Activated naive CD8-positive, alpha-beta T cell treated with anti-CD3 and anti-CD28 coated beads for 36 hours (primary cell): ENCODE data around the gene GOLGA6L10. TPM values are rescaled to one million over a fixed set of nuclear protein-coding genes. Genes with fewer than 3 reads are reported as not detected.
"Not testable (repeated sequence)": the region's sequence is repeated elsewhere in the genome, so short reads cannot be mapped to it uniquely, and the experiment has no call there.

Source experiments
- DNase-seq: peaks from one replicate; pipeline ENCODE4 v3.0.0; 2021
- H3K27ac Mint-ChIP-seq: one replicate; pipeline ENCODE4 v1.8.0; 2022; ENCODE audit warnings: mild to moderate bottlenecking, moderate library complexity, mixed read lengths
- H3K27me3 Mint-ChIP-seq: one replicate; pipeline ENCODE4 v1.8.0; 2022; ENCODE audit warnings: mild to moderate bottlenecking, mixed read lengths
- H3K36me3 Mint-ChIP-seq: one replicate; pipeline ENCODE4 v1.8.0; 2021; ENCODE audit warnings: mild to moderate bottlenecking, mixed read lengths
- H3K4me1 Mint-ChIP-seq: one replicate; pipeline ENCODE4 v1.8.0; 2021; ENCODE audit warnings: mixed read lengths
- H3K4me3 Mint-ChIP-seq: one replicate; pipeline ENCODE4 v1.8.0; 2022; ENCODE audit warnings: mild to moderate bottlenecking, moderate library complexity, mixed read lengths
- H3K9me3 Mint-ChIP-seq: one replicate; pipeline ENCODE4 v1.8.0; 2022; ENCODE audit warnings: mixed read lengths
- total RNA-seq, 2 experiments: library from RNA; stranded (reverse); gene quantifications; one replicate each; pipeline ENCODE4 v1.2.3, GENCODE V29; 2021

Gene GOLGA6L10
- total RNA-seq, 2 experiments from 2014 or later = 1.1 to 1.3 TPM

DNA sequence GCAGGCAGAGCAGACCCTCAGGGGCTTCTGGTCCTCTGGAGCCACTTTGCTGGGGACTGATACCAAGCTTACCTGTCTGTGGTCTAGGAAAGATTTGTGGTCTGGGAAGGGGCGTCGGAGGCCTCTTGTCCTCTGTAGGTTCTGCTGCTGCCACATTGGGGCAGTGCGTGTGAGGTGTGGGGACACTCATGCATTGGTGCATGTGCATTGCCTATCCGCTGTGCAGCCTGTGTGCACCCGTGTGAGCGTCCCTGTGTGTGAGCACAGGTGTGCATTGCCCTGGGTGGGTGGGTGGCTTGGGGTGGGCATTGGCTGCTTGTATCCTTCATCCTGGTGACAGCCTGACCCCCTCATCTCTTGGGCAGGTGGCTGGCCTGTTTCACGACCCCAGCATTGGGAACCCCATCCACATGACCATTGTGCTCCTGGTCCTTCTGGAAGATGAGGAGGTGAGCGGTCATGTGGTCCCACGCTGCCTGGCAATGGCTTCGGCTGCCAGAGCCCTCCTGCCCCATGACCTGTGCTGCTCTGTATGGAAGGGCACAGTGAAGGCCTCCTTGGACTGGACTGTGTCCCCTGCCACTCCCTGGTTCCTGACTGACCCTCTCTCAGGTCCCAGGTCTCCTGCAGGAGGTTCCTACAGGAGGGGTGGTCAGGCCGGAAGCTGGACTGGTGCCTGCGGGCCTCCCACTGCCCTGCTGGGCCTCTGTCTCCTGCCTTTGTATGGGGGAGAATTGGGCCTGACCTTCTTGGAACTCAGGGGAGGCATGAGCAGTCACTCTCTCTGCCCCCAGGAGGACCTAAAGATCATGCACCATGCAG lies 45.1 kb downstream of the GOLGA6L10 start:
- DNase-seq = no peak
- H3K4me1 Mint-ChIP-seq = no peaks in the 10 kb centered on the region
- H3K4me3 Mint-ChIP-seq = no peak overlapping the region
- no peaks in the 10 kb centered on the region for H3K27me3 Mint-ChIP-seq
- no peak overlapping the region for H3K27ac Mint-ChIP-seq
- no peaks in the 10 kb centered on the region for H3K9me3 Mint-ChIP-seq
- H3K36me3 Mint-ChIP-seq = no peaks in the 10 kb centered on the region

DNA sequence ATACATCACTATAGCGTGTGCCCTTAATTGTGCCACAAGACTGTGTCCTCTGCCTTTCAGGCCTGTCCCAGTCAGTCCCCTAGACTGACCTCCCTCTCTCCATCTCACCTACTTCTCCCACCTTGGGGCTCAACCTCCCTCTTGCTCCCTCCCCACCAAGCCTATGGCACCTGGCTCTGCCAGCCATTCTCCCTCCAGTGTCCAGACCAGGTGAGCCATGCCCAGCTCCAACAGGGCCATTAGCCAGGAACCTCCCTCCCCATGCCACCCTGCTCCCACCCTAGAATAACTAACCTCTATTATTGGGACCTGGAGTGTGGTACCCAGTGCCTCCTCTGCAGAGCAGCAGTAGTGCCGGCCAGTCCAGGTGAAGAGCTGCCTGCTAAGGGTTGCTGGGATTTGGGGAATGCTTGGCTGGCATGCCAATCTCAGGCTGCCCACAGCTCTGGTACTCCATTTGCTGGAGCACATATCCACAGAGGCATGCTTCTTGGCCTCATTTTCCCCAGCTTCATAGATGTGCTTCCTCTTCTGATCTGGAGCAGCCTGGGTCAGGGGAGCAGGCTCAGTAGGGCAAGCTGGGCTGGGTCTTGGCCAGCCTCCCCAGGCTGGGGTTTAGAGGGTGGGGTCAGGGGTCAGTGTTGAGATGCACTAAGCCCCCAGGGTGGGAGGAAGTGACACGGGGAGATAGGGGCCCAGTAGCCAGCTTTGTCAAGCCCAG lies 47.8 kb downstream of the GOLGA6L10 start:
- DNase-seq = no peak
- Mint-ChIP-seq H3K27me3 (no peaks in the 10 kb centered on the region), H3K4me1 (peaks cover 12% of the 10 kb centered on the region), H3K27ac (no peak overlapping the region), H3K36me3 (no peaks in the 10 kb centered on the region), H3K9me3 (no peaks in the 10 kb centered on the region), H3K4me3 (no peak overlapping the region)

DNA sequence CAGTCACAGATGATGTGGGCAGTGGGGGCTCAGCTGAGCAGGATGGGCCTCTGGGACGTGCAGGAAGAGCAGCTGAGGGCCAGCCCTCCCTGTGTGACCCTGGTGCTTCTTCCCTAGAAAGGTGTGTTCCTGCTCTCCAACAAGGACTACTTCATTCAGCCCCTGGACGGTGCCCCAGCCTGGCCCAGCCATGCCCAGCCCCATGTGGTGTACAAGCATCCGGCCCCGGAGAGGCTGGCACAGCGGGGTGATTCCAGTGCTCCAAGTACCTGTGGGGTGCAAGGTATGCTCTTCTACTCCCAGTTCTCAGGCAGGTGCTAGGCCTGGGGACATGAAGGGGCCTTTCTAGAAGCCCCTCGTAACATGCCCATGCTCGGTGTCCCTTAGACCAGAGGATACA lies 48.4 kb downstream of the GOLGA6L10 start:
- Mint-ChIP-seq H3K27me3 (no peaks in the 10 kb centered on the region), H3K9me3 (no peaks in the 10 kb centered on the region), H3K36me3 (no peaks in the 10 kb centered on the region), H3K4me3 (no peak overlapping the region), H3K4me1 (peaks cover 12% of the 10 kb centered on the region), H3K27ac (no peak overlapping the region)
- no peak for DNase-seq

DNA sequence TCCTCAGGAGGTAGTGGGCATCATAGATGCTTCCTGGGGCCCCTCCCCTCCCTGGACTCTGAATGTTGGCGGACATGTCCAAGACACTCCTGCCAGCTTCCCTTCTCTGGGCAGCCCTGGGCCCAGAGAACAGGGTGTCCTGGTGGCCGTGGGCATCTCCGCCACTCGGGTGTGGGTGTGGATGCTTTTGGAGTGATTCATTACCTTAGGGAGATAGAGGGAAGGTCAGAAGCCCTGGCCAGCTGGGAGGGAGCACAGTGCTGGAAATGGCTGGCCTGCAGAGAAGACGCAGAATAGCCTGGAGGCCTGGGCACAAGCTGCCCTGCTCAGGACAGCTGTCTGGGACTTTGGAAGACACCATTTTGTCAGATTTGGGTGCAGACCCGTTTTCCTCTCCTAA lies 48.9 kb downstream of the GOLGA6L10 start:
- H3K27me3 Mint-ChIP-seq, H3K27ac Mint-ChIP-seq, DNase-seq, H3K4me3 Mint-ChIP-seq, H3K36me3 Mint-ChIP-seq, H3K9me3 Mint-ChIP-seq: not testable (repeated sequence)
- peaks cover 12% of the 10 kb centered on the region for H3K4me1 Mint-ChIP-seq

DNA sequence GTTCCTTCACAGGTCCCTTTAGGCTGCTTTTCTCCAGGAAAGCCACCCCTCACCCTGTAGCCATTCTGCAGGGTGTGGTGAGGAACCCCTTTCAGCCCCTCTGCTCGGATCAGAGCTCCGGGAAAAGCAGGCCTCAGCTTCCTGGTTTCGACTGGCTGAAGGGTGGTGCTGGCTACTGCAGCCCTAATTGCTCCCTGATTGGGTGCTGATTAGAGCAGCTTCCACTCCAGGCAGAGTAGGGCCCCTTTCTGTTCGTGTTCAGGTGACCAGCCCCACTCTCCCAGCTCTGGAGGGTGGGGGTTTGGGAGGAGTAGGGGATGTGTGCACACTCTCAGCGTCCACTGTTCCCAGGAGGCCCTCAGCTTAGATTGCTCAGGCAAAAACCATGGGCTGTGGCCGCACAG lies 49.8 kb downstream of the GOLGA6L10 start:
- not testable (repeated sequence) for H3K27me3 Mint-ChIP-seq, H3K27ac Mint-ChIP-seq, H3K4me3 Mint-ChIP-seq, DNase-seq, H3K9me3 Mint-ChIP-seq, H3K36me3 Mint-ChIP-seq
- peaks cover 12% of the 10 kb centered on the region for H3K4me1 Mint-ChIP-seq

DNA sequence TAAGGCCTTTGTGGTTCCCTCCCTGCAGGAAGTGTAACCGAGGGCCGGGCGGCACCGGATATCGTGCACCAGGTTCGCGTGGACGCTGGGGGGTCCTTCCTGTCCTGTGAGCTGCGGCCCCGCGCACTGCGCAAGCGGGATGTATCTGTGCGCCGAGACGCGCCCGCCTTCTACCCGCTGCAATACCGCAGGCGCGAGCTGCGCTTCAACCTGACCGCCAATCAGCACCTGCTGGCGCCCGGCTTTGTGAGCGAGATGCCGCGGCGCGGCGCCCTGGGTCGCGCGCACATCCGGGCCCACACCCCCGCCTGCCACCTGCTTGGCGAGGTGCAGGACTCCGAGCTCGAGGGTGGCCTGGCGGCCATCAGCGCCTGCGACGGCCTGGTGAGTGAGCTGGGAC lies 50.8 kb downstream of the GOLGA6L10 start:
- Mint-ChIP-seq H3K36me3 (no peaks in the 10 kb centered on the region), H3K4me3 (peak overlapping the region; percentile 34), H3K27ac (peak overlapping the region; percentile 12), H3K9me3 (no peaks in the 10 kb centered on the region), H3K27me3 (no peaks in the 10 kb centered on the region), H3K4me1 (peaks cover 12% of the 10 kb centered on the region)
- peak; percentile 75 for DNase-seq

DNA sequence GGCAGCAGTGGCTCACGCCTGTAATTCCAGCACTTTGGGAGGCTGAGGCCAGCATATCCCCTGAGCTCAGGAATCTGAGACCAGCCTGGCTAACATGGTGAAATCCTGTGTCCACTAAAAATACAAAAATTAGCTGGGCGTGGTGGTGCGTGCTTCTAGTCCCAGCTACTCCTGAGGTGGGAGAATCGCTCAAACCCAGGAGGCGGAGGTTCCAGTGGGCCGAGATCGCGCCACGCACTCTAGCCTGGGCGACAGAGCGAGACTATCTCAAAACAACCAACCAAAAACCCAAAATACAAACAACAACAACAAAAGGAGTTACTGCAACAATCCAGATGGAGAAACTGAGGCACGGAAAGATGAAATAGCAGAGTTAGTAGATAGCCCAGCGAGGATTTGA lies 51.2 kb downstream of the GOLGA6L10 start:
- Mint-ChIP-seq H3K4me1 (peaks cover 12% of the 10 kb centered on the region), H3K27ac (no peak overlapping the region), H3K27me3 (no peaks in the 10 kb centered on the region), H3K4me3 (no peak overlapping the region), H3K9me3 (no peaks in the 10 kb centered on the region), H3K36me3 (no peaks in the 10 kb centered on the region)
- no peak for DNase-seq

DNA sequence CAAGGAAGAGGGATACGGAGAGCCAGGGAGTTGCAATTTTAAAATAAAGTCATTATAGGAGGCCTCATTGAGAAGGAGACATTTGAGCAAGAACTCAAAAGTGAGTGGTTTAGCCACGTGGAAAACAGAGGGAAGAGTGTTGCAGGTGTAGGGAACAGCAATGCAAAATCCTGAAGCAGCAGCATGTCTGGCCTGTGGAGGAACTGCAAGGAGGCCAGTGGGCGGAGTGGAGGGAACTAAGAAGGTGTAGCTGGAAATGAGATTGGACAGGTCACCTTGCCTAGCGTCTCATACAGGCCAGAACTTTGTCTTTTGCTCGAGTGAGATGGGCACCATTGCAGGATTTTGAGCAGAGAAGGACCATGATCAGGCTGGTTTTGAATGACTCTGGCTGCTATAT lies 51.7 kb downstream of the GOLGA6L10 start:
- no peak overlapping the region for H3K4me3 Mint-ChIP-seq
- no peak for DNase-seq
- H3K27me3 Mint-ChIP-seq = no peaks in the 10 kb centered on the region
- no peak overlapping the region for H3K27ac Mint-ChIP-seq
- H3K36me3 Mint-ChIP-seq = no peaks in the 10 kb centered on the region
- peaks cover 13% of the 10 kb centered on the region for H3K4me1 Mint-ChIP-seq
- no peaks in the 10 kb centered on the region for H3K9me3 Mint-ChIP-seq

DNA sequence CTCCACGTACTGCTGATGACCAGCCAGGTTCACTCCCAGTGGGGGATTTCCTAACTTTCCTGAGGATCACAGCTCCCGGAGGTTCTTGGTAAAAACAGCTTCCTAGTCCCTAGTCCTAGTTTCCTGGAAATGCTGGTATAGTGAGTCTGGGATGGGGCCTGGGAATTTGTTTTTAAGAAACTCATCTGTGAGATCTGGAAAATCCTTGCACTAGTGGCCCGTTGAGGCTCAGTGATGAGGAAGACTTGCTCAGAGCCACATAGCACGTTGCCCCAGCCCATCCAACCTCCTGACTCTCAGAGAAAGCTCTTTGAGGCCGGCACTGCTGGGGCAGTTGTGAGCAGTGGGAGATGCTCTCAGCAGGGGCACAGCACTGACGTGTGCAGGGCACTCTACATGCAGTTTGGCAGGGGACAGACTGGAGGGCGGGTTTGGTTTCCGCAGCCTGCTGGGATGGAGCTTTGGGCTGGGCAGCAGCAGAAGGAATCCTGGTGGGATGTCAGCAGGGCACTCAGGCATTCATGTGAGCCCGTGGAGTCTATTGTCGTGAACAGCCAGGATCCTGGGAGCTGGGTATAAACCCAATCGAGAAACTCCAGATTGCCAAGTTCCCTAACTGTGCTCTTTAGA lies 55.1 kb downstream of the GOLGA6L10 start:
- H3K27ac Mint-ChIP-seq = no peak overlapping the region
- DNase-seq = no peak
- H3K4me1 Mint-ChIP-seq = peaks cover 16% of the 10 kb centered on the region
- peaks cover 2% of the 10 kb centered on the region for H3K9me3 Mint-ChIP-seq
- H3K4me3 Mint-ChIP-seq = no peak overlapping the region
- no peaks in the 10 kb centered on the region for H3K27me3 Mint-ChIP-seq
- peaks cover 1% of the 10 kb centered on the region for H3K36me3 Mint-ChIP-seq

DNA sequence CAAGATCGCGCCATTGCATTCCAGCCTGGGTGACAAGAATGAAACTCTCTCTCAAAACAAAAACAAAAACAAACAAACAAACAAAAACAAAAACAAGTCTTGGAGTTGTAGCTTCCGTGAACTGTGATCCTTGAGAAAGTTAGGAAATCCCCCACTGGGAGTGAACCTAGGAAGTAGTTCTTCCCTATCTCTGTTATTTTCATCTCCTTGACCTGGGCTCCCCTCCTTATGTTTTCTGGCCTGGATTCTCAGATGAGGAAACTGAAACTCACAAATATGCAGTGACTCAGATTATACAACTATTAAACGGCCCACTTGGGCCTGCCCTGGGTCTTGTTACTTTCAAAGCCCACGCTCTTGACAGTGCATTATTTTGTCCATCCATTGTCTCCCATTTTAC lies 57.0 kb downstream of the GOLGA6L10 start:
- Mint-ChIP-seq H3K27me3 (no peaks in the 10 kb centered on the region), H3K4me1 (peaks cover 9% of the 10 kb centered on the region), H3K36me3 (peaks cover 1% of the 10 kb centered on the region), H3K27ac (no peak overlapping the region), H3K4me3 (no peak overlapping the region), H3K9me3 (peaks cover 14% of the 10 kb centered on the region)
- DNase-seq = no peak

Other genes with a start within 250 kb of the GOLGA6L10 start
- gene EFL1, start 86.7 kb downstream of the GOLGA6L10 start, total RNA-seq = 10 to 100 TPM; 23.7 to 25.3 TPM
- gene SAXO2, start 86.7 kb downstream of the GOLGA6L10 start, total RNA-seq = 1 to 10 TPM in 1 of 2 experiments, under 1 TPM in 1; 0.76 to 2.4 TPM
- 1 to 10 TPM; 1.8 to 2.1 TPM for gene GOLGA6L9, start 80.3 kb upstream of the GOLGA6L10 start, total RNA-seq
- 1,000 to 10,000 TPM; 2,631 to 2,669 TPM for gene RPS17, start 191.0 kb upstream of the GOLGA6L10 start, total RNA-seq